Measurements from ENCODE around the gene IQCH.
A peak's percentile ranks its signal among the peaks of the same experiment; 100 is the strongest.
"Not testable (repeated sequence)": the region's sequence is repeated elsewhere in the genome, so short reads cannot be mapped to it uniquely, and the experiment has no call there.

The IQCH gene

DNA sequence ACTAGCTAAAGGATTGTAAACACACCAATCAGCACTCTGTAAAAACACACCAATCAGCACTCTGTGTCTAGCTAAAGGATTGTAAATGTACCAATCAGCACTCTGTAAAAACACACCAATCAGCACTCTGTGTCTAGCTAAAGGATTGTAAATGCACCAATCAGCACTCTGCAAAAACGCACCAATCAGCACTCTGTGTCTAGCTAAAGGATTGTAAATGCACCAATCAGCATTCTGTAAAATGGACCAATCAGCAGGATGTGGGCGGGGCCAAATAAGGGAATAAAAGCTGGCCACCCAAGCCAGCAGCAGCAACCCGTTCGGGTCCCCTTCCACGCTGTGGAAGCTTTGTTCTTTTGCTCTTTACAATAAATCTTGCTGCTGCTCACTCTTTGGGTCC, 8.0 kb upstream of the IQCH start:
- not testable (repeated sequence) for H3K27ac ChIP-seq (ENCODE audit: low read length); H3K27me3 ChIP-seq (ENCODE audit: control insufficient read depth in 1 of 2, insufficient read depth in 2 of 2, low read length in 2 of 2); H3K9me3 ChIP-seq (ENCODE audit: control insufficient read depth in 2 of 2, low read length in 2 of 2); H3K36me3 ChIP-seq (ENCODE audit: control insufficient read depth in 2 of 2, insufficient read depth in 2 of 2, low read length in 2 of 2); H3K4me1 ChIP-seq (ENCODE audit: control insufficient read depth, insufficient read depth, low read length); H3K9ac ChIP-seq (ENCODE audit: low read length in 2 of 2); H3K4me3 ChIP-seq (ENCODE audit: low read length in 2 of 2)

GRCh38 chr15:67248011-67248505, 6.5 kb upstream of the IQCH start:
- Histone ChIP-seq H3K9me3 (ENCODE audit: control insufficient read depth in 2 of 2, low read length in 2 of 2) (no peaks in the 10 kb centered on the region), H3K27ac (ENCODE audit: low read length) (no peak overlapping the region), H3K36me3 (ENCODE audit: control insufficient read depth in 2 of 2, insufficient read depth in 2 of 2, low read length in 2 of 2) (no peaks in the 10 kb centered on the region), H3K9ac (ENCODE audit: low read length in 2 of 2) (no peak overlapping the region), H3K4me3 (ENCODE audit: low read length in 2 of 2) (no peak overlapping the region), H3K27me3 (ENCODE audit: control insufficient read depth in 1 of 2, insufficient read depth in 2 of 2, low read length in 2 of 2) (no peaks in the 10 kb centered on the region), H3K4me1 (ENCODE audit: control insufficient read depth, insufficient read depth, low read length) (no peaks in the 10 kb centered on the region)

- Histone ChIP-seq H3K36me3 (ENCODE audit: control insufficient read depth in 2 of 2, insufficient read depth in 2 of 2, low read length in 2 of 2) (no peaks in the 10 kb centered on the region), H3K27me3 (ENCODE audit: control insufficient read depth in 1 of 2, insufficient read depth in 2 of 2, low read length in 2 of 2) (no peaks in the 10 kb centered on the region), H3K9me3 (ENCODE audit: control insufficient read depth in 2 of 2, low read length in 2 of 2) (no peaks in the 10 kb centered on the region), H3K4me1 (ENCODE audit: control insufficient read depth, insufficient read depth, low read length) (peaks cover 6% of the 10 kb centered on the region), H3K9ac (ENCODE audit: low read length in 2 of 2) (no peak overlapping the region), H3K27ac (ENCODE audit: low read length) (no peak overlapping the region), H3K4me3 (ENCODE audit: low read length in 2 of 2) (no peak overlapping the region)
Measured at GRCh38 chr15:67249830-67250229, 4.8 kb upstream of the IQCH start.

DNA sequence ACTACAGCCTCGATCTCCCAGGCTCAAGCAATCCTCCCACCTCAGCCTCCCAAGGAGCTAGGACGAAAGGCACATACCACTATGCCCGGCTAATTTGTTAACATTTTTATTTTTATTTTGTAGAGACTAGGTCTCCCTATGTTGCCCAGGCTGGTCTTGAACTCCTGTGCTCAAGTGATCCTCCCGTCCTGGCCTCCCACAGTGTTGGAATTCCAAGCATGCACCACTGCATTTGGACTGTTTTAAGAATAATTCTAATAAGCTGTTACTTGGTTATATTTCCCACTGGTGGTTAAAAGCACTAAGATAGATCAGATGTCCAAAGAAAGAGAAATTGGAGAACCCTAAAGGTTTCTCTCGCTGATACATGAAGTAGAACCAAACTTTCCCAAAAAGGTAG, 3.3 kb upstream of the IQCH start:
- H3K9me3 ChIP-seq (ENCODE audit: control insufficient read depth in 2 of 2, low read length in 2 of 2) = no peaks in the 10 kb centered on the region
- no peaks in the 10 kb centered on the region for H3K36me3 ChIP-seq (ENCODE audit: control insufficient read depth in 2 of 2, insufficient read depth in 2 of 2, low read length in 2 of 2)
- H3K27ac ChIP-seq (ENCODE audit: low read length) = no peak overlapping the region
- peaks cover 9% of the 10 kb centered on the region for H3K4me1 ChIP-seq (ENCODE audit: control insufficient read depth, insufficient read depth, low read length)
- H3K27me3 ChIP-seq (ENCODE audit: control insufficient read depth in 1 of 2, insufficient read depth in 2 of 2, low read length in 2 of 2) = no peaks in the 10 kb centered on the region
- H3K9ac ChIP-seq (ENCODE audit: low read length in 2 of 2) = no peak overlapping the region
- H3K4me3 ChIP-seq (ENCODE audit: low read length in 2 of 2) = no peak overlapping the region

DNA sequence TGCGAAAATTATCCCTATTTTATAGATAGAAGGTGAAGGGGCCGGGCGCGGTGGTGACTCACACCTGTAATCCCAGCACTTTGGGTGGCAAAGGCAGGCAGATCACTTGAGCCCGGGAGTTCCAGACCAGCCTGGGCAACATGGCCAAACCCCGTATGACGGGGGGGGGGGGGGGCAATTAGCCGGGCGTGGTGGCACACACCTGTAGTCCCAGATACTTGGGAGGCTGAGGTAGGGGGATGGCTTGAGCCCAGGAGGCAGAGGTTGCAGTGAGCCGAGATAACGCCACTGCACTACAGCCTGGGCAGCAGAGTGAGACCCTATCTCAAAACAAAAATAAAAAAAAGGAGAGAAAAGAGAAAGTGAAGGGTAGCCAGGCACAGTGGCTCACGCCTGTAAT, 1.5 kb upstream of the IQCH start:
- H3K4me3 ChIP-seq (ENCODE audit: low read length in 2 of 2) = peak overlapping the region; percentile 75 to 97
- no peak overlapping the region for H3K27ac ChIP-seq (ENCODE audit: low read length)
- peaks cover 9% of the 10 kb centered on the region for H3K4me1 ChIP-seq (ENCODE audit: control insufficient read depth, insufficient read depth, low read length)
- no peak overlapping the region for H3K9ac ChIP-seq (ENCODE audit: low read length in 2 of 2)
- no peaks in the 10 kb centered on the region for H3K9me3 ChIP-seq (ENCODE audit: control insufficient read depth in 2 of 2, low read length in 2 of 2)
- H3K36me3 ChIP-seq (ENCODE audit: control insufficient read depth in 2 of 2, insufficient read depth in 2 of 2, low read length in 2 of 2) = no peaks in the 10 kb centered on the region
- no peaks in the 10 kb centered on the region for H3K27me3 ChIP-seq (ENCODE audit: control insufficient read depth in 1 of 2, insufficient read depth in 2 of 2, low read length in 2 of 2)

GRCh38 chr15:67253549-67254237, 893 bp upstream of the IQCH start:
- H3K4me3 ChIP-seq (ENCODE audit: low read length in 2 of 2) = peak overlapping the region; percentile 75 to 97
- H3K9me3 ChIP-seq (ENCODE audit: control insufficient read depth in 2 of 2, low read length in 2 of 2) = no peaks in the 10 kb centered on the region
- no peaks in the 10 kb centered on the region for H3K36me3 ChIP-seq (ENCODE audit: control insufficient read depth in 2 of 2, insufficient read depth in 2 of 2, low read length in 2 of 2)
- no peaks in the 10 kb centered on the region for H3K27me3 ChIP-seq (ENCODE audit: control insufficient read depth in 1 of 2, insufficient read depth in 2 of 2, low read length in 2 of 2)
- peak overlapping the region; percentile 96 to 98 for H3K9ac ChIP-seq (ENCODE audit: low read length in 2 of 2)
- peak overlapping the region; percentile 82 for H3K27ac ChIP-seq (ENCODE audit: low read length)
- peaks cover 9% of the 10 kb centered on the region for H3K4me1 ChIP-seq (ENCODE audit: control insufficient read depth, insufficient read depth, low read length)

DNA sequence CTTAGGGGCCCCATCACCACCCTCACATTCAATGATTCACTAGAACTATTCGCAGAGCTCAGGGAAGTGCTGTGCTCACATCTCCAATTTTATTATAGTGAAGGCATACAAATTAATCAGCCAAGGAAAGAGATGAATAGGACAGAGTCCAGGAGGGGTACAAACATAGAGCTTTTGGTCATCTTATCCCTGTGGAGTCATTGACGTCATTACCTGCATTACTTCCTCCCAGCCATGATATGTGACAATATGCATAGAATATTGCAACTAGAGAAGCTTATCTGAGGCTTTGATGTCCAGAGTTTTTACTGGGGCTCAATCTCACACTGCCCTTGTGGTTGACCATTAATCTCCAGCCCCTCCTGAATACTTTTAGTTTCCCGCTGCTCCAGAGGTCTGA, 1.5 kb downstream of the IQCH start:
- H3K4me3 ChIP-seq (ENCODE audit: low read length in 2 of 2) = no peak overlapping the region
- no peaks in the 10 kb centered on the region for H3K36me3 ChIP-seq (ENCODE audit: control insufficient read depth in 2 of 2, insufficient read depth in 2 of 2, low read length in 2 of 2)
- H3K27me3 ChIP-seq (ENCODE audit: control insufficient read depth in 1 of 2, insufficient read depth in 2 of 2, low read length in 2 of 2) = no peaks in the 10 kb centered on the region
- no peak overlapping the region for H3K9ac ChIP-seq (ENCODE audit: low read length in 2 of 2)
- H3K27ac ChIP-seq (ENCODE audit: low read length) = no peak overlapping the region
- H3K4me1 ChIP-seq (ENCODE audit: control insufficient read depth, insufficient read depth, low read length) = peaks cover 9% of the 10 kb centered on the region
- H3K9me3 ChIP-seq (ENCODE audit: control insufficient read depth in 2 of 2, low read length in 2 of 2) = no peaks in the 10 kb centered on the region

DNA sequence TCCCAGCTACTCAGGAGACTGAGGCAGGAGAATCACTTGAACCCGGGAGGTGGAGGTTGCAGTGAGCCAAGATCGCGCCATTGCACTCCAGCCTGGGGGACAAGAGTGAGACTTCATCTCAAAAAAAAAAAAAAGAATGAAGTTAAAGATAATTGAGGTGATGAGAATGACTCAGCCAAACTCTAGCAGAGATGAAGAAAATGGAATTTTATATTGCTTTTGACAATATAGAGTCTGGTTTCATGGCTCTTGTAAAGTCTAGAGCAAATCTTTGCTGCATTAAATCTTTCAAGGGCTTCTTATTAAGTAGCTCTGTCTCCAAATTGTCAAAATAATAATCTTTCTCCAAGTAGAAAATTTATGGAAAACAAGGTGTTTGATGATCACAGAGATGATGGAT, 3.8 kb downstream of the IQCH start:
- not testable (repeated sequence) for H3K27ac ChIP-seq (ENCODE audit: low read length); H3K27me3 ChIP-seq (ENCODE audit: control insufficient read depth in 1 of 2, insufficient read depth in 2 of 2, low read length in 2 of 2); H3K4me3 ChIP-seq (ENCODE audit: low read length in 2 of 2); H3K9me3 ChIP-seq (ENCODE audit: control insufficient read depth in 2 of 2, low read length in 2 of 2); H3K9ac ChIP-seq (ENCODE audit: low read length in 2 of 2); H3K4me1 ChIP-seq (ENCODE audit: control insufficient read depth, insufficient read depth, low read length); H3K36me3 ChIP-seq (ENCODE audit: control insufficient read depth in 2 of 2, insufficient read depth in 2 of 2, low read length in 2 of 2)

- Histone ChIP-seq H3K9ac (ENCODE audit: low read length in 2 of 2) (no peak overlapping the region), H3K27ac (ENCODE audit: low read length) (no peak overlapping the region), H3K4me1 (ENCODE audit: control insufficient read depth, insufficient read depth, low read length) (peaks cover 4% of the 10 kb centered on the region), H3K27me3 (ENCODE audit: control insufficient read depth in 1 of 2, insufficient read depth in 2 of 2, low read length in 2 of 2) (no peaks in the 10 kb centered on the region), H3K4me3 (ENCODE audit: low read length in 2 of 2) (no peak overlapping the region), H3K9me3 (ENCODE audit: control insufficient read depth in 2 of 2, low read length in 2 of 2) (no peaks in the 10 kb centered on the region), H3K36me3 (ENCODE audit: control insufficient read depth in 2 of 2, insufficient read depth in 2 of 2, low read length in 2 of 2) (no peaks in the 10 kb centered on the region)
Measured at GRCh38 chr15:67259379-67259778, 4.8 kb downstream of the IQCH start.

- no peaks in the 10 kb centered on the region for H3K27me3 ChIP-seq (ENCODE audit: control insufficient read depth in 1 of 2, insufficient read depth in 2 of 2, low read length in 2 of 2)
- no peak overlapping the region for H3K4me3 ChIP-seq (ENCODE audit: low read length in 2 of 2)
- H3K9ac ChIP-seq (ENCODE audit: low read length in 2 of 2) = no peak overlapping the region
- H3K27ac ChIP-seq (ENCODE audit: low read length) = no peak overlapping the region
- H3K36me3 ChIP-seq (ENCODE audit: control insufficient read depth in 2 of 2, insufficient read depth in 2 of 2, low read length in 2 of 2) = no peaks in the 10 kb centered on the region
- no peaks in the 10 kb centered on the region for H3K9me3 ChIP-seq (ENCODE audit: control insufficient read depth in 2 of 2, low read length in 2 of 2)
- peaks cover 4% of the 10 kb centered on the region for H3K4me1 ChIP-seq (ENCODE audit: control insufficient read depth, insufficient read depth, low read length)
Measured at GRCh38 chr15:67259806-67260205, 5.2 kb downstream of the IQCH start.

DNA sequence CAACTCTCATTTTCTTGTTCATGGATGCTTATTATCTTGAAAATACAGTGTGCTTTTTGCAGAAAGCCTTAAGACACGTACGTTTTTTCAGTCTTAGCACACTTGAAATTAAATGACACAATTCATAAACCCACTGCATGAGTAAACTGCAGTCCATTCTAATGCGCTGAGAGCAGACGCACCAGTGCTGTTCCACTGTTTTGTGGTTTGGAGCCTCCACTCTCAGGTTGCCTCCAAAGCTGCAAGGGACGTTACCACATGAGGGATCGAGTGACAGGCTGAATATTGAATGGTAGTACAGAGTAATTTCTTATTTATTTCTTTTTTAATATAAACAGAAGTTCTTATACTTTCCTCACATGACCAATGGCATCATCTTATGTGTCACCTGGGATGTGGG, 12.3 kb downstream of the IQCH start:
- Histone ChIP-seq H3K4me1 (ENCODE audit: control insufficient read depth, insufficient read depth, low read length) (no peaks in the 10 kb centered on the region), H3K36me3 (ENCODE audit: control insufficient read depth in 2 of 2, insufficient read depth in 2 of 2, low read length in 2 of 2) (no peaks in the 10 kb centered on the region), H3K9ac (ENCODE audit: low read length in 2 of 2) (no peak overlapping the region), H3K27me3 (ENCODE audit: control insufficient read depth in 1 of 2, insufficient read depth in 2 of 2, low read length in 2 of 2) (no peaks in the 10 kb centered on the region), H3K4me3 (ENCODE audit: low read length in 2 of 2) (no peak overlapping the region), H3K27ac (ENCODE audit: low read length) (no peak overlapping the region), H3K9me3 (ENCODE audit: control insufficient read depth in 2 of 2, low read length in 2 of 2) (no peaks in the 10 kb centered on the region)

Data from stomach smooth muscle (tissue), 2 donors.